Measurements from ENCODE around the gene NID2. TPM values are rescaled to one million over a fixed set of nuclear protein-coding genes. Genes with fewer than 3 reads are reported as not detected.

NID2 gene
- polyA plus RNA-seq, 4 donors: 94.5 to 105 (median 99.4) TPM

DNA sequence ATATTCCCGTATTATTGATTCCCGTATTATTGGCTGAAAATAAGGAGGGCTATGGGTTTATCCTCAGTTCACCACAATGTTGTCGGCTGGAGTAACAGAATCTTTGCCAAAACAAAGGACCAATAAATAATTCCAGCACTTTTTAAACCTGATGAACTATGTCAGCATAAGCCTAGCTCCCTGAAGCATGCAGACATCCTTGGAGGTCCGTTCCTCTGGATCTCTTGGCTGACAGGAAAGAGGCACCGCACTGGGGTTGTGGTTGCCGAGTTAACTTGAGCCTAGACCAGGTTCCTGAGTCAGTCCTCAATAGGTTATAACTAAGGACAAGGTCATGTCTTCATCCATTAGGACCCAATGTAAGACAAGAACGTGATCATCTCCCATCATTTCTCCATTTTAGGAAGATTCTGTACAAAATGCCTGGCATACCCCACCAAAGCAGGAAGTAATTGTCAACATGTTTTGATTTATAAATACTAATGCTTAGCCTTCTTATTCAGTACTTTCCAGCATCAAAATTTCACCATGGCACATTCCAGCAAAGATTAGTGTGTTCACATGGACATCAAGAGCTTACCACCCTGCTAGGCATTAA, 36.6 kb downstream of the NID2 start:
- no peak for DNase-seq (ENCODE audit: low read depth in 4 of 4, low spot score in 2 of 4)

DNA sequence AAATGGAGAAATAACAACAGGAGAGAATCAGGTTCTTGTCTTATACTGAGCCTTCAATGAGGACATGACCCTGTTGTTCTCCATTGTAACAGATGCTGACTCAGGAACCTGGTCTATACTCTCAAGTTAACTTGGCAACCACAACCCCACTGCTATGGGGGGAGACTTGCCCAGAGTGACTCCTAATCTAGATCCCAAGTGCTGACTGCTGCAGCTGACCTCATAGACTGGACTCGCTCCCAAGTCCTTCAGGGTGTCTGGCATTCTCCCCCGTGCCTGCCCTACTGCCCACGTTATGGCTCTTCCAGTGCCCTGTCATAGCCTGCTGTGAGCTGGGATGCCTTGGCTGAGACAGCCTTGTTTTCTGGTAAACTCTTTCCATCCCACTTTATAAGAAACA, 37.1 kb downstream of the NID2 start:
- no peak for DNase-seq (ENCODE audit: low read depth in 4 of 4, low spot score in 2 of 4)

DNA sequence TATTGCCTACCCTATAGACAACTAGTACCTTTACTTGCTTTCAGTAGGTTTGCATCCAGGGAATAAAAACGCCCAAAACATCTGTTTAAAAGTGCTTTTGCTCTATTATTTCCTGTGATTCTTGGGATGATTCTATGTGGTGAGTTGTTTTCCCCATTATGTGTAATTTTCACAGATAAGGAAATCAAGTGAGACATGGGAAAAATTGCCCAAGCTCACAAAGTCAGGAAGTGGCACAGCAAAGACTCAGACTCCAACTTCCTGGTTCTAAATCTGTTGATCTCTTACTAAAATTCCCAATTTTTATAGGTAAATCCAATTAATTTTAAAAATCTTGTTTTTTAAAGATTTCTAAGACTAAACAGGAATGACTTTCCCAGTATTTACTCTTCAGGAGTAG, 39.0 kb downstream of the NID2 start:
- no peak for DNase-seq (ENCODE audit: low read depth in 4 of 4, low spot score in 2 of 4)

DNA sequence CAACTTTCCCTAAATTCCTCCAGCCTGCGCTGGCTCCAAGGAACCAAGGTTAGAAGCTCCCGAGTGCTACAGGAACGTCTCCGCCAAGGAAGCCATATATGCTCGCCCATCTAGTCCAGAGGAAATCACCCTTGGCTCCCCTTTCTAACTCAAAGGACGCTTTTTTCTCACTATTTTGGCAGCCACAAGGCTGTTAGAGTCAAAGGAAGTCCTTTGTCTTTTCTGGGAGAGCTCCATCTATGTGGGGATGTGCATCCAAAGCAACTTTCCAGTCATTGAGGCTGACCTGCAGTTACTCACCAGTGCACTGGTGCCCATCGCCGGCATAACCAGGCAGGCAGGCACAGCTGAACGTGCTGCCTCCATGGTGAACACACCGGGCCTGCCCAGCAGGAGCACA, 42.0 kb downstream of the NID2 start:
- DNase-seq (ENCODE audit: low read depth in 4 of 4, low spot score in 2 of 4): no peak

GRCh38 chr14:52026017-52026660, 42.7 kb downstream of the NID2 start:
- DNase-seq (ENCODE audit: low read depth in 4 of 4, low spot score in 2 of 4): no peak

GRCh38 chr14:52025310-52025709, 43.5 kb downstream of the NID2 start:
- DNase-seq (ENCODE audit: low read depth in 4 of 4, low spot score in 2 of 4): no peak

GRCh38 chr14:52023518-52023917, 45.3 kb downstream of the NID2 start:
- DNase-seq (ENCODE audit: low read depth in 4 of 4, low spot score in 2 of 4): no peak

- no peak for DNase-seq (ENCODE audit: low read depth in 4 of 4, low spot score in 2 of 4)
Measured at GRCh38 chr14:52021957-52022600, 46.8 kb downstream of the NID2 start.

GRCh38 chr14:52020866-52021717, 47.8 kb downstream of the NID2 start:
- no peak for DNase-seq (ENCODE audit: low read depth in 4 of 4, low spot score in 2 of 4)

- no peak for DNase-seq (ENCODE audit: low read depth in 4 of 4, low spot score in 2 of 4)
Measured at GRCh38 chr14:52020161-52020714, 48.6 kb downstream of the NID2 start.

DNA sequence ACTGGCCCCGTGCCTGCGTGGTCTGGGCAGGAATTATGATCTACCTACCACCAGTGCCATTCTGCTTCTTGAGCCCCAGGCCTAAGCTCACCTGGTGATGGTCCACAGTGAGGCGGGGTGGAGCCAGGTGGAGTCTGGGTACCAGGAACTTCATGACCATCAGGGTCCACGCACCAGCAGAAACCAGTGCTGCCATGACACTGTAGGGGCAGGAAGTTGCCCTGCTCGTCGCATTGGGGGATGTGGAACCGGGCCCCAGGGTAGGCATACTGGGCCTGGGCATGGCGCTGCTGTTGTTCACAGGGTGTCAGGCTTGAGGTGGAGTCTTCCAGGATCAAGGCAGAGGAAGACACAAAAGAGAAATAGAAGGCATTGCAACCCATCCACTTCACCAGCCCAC, 49.9 kb downstream of the NID2 start:
- no peak for DNase-seq (ENCODE audit: low read depth in 4 of 4, low spot score in 2 of 4)

DNA sequence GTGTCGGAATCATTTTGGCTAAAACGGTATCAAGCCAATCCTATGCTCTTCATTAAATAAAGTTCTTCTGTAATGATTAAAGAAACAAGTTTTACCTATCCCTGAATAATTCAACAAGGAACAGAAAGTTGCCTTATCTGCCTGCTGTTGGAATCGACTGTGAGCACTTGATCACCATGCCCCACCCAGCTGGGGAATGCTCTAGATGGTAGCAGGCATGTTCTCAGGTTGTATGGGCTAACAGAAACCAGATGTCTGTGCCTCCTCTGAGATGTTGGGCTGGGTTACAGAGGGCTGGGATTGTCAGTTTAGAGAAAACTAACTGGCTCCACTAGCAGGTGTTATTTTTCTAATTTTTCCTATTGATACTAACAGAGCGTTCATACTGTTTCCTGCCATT, 50.6 kb downstream of the NID2 start:
- DNase-seq (ENCODE audit: low read depth in 4 of 4, low spot score in 2 of 4): no peak

DNA sequence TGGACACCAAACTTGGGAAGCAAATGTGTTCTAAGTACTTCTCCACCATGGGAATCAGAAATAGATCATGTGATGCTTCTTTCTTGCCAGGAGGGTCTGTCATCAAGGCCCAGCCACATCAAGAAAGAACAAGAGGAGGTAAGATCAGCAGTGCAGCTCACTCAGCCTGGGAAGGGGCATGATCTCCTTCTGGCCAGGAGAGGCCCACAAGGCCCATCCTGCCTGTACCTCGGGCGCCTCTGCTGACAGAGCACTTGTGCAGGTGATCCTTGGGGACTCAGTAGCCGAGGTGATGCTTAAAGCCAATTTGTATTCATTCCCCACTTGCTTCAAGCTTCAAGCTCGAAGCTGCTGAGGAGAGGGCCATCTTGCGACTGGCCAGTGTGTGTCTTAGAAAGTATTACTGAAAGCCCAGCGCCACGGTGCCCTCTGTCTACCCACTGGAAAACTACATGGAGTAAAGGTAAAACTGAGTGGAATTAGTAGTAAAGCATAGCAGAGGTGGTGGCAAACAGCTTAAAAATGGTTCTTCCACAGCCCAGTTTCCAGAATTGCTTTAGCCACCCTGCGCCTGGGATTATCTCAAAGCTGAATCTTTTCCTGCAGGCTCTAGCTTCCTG, 53.3 kb downstream of the NID2 start:
- DNase-seq (ENCODE audit: low read depth in 4 of 4, low spot score in 2 of 4): no peak

DNA sequence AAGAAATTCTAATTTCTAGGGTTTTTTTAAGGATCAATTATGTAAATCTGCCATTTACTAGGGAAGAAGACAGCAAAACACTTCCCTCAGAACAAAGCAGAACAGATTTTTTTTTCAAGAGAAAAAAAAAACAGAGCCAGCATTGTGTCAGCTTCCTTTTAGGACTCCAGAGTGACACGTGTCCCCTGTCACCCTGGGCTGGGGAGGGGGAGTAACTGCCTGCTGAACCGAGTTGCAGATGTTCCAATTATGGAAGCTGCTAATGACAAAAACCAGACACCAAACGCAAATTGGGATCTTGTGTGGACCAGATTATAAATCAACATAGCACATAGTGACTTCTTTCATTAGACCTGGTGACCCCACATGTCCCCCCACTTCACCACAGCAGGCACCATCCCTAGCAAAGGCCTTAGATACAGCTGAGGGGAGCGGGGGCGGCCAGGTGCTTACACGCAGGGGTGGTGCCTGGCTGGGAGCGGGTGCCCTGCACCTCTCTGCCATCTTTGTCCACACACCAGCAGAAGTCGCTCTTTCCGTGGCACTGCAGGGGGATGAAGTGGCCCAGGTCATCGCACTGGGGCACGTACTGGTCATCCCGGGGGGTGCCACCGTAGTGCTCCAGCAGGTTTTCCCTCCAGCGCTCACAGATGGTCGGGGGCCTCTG, 54.1 kb downstream of the NID2 start:
- DNase-seq (ENCODE audit: low read depth in 4 of 4, low spot score in 2 of 4): no peak

- no peak for DNase-seq (ENCODE audit: low read depth in 4 of 4, low spot score in 2 of 4)
Measured at GRCh38 chr14:52013984-52014600, 54.8 kb downstream of the NID2 start.

DNA sequence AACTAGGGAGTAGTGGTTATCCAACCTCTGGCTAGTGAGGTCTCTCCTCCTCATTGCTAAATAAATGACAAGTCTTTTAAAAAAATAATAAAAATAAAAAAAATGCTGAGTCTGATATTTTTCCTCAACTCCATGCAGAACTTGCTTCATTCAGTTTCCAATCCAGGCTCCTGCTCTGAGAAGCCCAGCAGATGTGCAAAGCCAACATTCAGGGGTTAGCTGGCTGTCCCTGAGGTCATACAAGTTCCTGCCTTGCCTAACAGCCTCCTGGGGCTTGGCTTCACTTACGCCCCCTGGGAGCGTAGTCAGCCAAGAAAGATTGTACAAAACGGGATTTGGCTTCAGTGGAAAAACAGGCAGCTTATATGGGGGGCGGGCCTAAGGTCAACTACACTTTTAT, 56.2 kb downstream of the NID2 start:
- no peak for DNase-seq (ENCODE audit: low read depth in 4 of 4, low spot score in 2 of 4)

DNA sequence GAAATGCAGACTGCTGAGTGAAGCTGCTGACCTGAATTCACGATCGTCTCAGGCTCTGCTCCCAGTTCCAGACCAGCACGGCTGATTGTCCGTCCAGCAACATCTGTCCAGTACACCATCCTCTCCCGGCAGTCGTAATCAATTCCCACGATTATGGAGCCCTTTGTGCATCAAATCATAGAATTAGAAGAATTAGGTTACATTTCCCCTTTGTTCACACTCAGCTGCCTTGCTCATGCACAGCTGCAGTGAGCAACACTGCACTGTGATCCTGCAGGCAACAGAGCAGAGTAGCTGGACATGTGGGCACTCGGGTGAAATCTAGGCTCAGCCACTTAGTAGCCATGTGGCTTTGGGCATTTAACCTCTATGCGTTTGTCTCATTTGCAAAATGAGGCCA, 57.3 kb downstream of the NID2 start:
- no peak for DNase-seq (ENCODE audit: low read depth in 4 of 4, low spot score in 2 of 4)

GRCh38 chr14:52010173-52010693, 58.6 kb downstream of the NID2 start:
- no peak for DNase-seq (ENCODE audit: low read depth in 4 of 4, low spot score in 2 of 4)

- DNase-seq (ENCODE audit: low read depth in 4 of 4, low spot score in 2 of 4): no peak
Measured at GRCh38 chr14:52008136-52008535, 60.7 kb downstream of the NID2 start.
